ENCODE data around the gene TGM2. TPM values are rescaled to one million over a fixed set of nuclear protein-coding genes. Genes with fewer than 3 reads are reported as not detected.
A peak's percentile ranks its signal among the peaks of the same experiment; 100 is the strongest.

TGM2 gene
- total and polyA plus RNA-seq, 9 of the 15 experiments (the other 6 are each of a cell fraction or from before 2014, with no cell fraction given) = 5.5 to 78.5 (median 37.6) TPM

DNA sequence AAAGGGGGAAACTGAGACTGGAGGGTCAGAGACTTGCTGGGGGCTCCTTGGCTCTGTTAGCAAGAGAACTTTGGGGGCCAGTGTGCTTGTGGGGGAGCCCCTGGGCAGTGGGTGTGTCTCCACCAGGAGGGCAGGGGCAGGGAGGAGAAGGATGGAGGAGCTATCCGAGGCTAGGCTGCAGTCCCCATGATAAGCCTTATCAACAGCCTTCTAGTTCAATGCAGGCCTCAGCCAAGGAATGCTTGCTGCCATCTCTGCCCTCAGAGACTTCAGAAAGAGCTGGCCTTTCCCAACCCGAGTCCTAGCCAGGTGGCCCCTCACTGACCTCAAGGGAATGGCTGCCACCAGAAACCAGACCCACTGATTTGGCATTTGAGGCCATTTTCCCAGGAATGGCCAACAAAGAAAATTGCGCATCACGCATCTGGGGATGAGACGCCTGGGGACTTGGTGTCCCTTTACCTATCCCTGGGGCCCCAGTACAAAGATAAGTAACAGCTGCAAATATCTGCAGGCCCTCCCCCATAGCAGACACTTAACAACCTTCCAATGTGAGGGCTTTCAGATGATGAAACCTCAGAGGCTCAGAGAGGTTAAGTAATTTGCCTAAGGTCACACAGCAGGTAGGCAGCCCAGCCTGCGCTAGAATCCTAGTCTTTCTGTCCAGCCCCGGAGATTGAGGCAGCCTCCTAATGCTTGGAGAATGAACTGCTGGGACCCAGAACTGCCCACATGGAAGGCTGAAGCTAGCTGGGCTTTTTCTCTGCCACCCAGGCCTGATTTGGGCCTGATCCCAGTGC lies 4.9 kb downstream of the TGM2 start (continued):
- TF ChIP-seq, protein P1, sequence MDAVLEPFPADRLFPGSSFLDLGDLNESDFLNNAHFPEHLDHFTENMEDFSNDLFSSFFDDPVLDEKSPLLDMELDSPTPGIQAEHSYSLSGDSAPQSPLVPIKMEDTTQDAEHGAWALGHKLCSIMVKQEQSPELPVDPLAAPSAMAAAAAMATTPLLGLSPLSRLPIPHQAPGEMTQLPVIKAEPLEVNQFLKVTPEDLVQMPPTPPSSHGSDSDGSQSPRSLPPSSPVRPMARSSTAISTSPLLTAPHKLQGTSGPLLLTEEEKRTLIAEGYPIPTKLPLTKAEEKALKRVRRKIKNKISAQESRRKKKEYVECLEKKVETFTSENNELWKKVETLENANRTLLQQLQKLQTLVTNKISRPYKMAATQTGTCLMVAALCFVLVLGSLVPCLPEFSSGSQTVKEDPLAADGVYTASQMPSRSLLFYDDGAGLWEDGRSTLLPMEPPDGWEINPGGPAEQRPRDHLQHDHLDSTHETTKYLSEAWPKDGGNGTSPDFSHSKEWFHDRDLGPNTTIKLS (IDR thresholded peaks at IDR 0.05; ENCODE audit: borderline replicate concordance, low read depth) = 0 out of 2 replicates have a peak, but pooled peaks have one; percentile 30
- TF ChIP-seq DDX20 (tag; IDR thresholded peaks at IDR 0.05; ENCODE audit: low read depth) (no peak), POLR3A (IDR thresholded peaks at IDR 0.05; ENCODE audit: borderline replicate concordance, extremely low read depth, insufficient read depth, insufficient read length) (no peak), ETV6 (IDR thresholded peaks at IDR 0.05; ENCODE audit: borderline replicate concordance in 1 of 2, low read depth in 2 of 2, low read length in 1 of 2) (no peak), ETV6 (CRISPR knock-in tag; IDR thresholded peaks at IDR 0.05; ENCODE audit: borderline replicate concordance) (no peak), ZBTB7A (IDR thresholded peaks at IDR 0.05; ENCODE audit: borderline replicate concordance, control insufficient read depth, low read depth, low read length) (peak; percentile 54; the same call in 1 of the 2 replicates), RBM25 (IDR thresholded peaks at IDR 0.05; ENCODE audit: low read depth, low read length, severe bottlenecking) (peak; percentile 99), PYGO2 (tag; IDR thresholded peaks at IDR 0.05) (no peak), HMG20A (CRISPR knock-in tag; conservative IDR thresholded peaks at IDR 0.05) (no peak), ZNF41 (CRISPR knock-in tag; conservative IDR thresholded peaks at IDR 0.05) (no peak), MBD2 (IDR thresholded peaks at IDR 0.05; ENCODE audit: borderline replicate concordance, low read depth) (no peak), CAMTA2 (CRISPR knock-in tag; conservative IDR thresholded peaks at IDR 0.05) (no peak), NEUROD1 (IDR thresholded peaks at IDR 0.05; ENCODE audit: borderline replicate concordance, low read depth, low read length, partially characterized antibody) (peak; percentile 11), TEAD4 (IDR thresholded peaks at IDR 0.05; ENCODE audit: low read length) (peak; percentile 91), TEAD4 (CRISPR knock-in tag; IDR thresholded peaks at IDR 0.05; ENCODE audit: borderline replicate concordance) (no peak), POLR2AphosphoS2 (IDR thresholded peaks at IDR 0.05; ENCODE audit: low read length) (no peak), PURB (CRISPR knock-in tag; IDR thresholded peaks at IDR 0.05; ENCODE audit: low read depth) (no peak), NR2F6 (CRISPR knock-in tag; IDR thresholded peaks at IDR 0.05) (no peak), HNRNPL (IDR thresholded peaks at IDR 0.05; ENCODE audit: low read depth, low read length) (no peak), MCM7 (IDR thresholded peaks at IDR 0.05) (no peak), ARID2 (IDR thresholded peaks at IDR 0.05) (no peak)
- TF ChIP-seq, protein P2, sequence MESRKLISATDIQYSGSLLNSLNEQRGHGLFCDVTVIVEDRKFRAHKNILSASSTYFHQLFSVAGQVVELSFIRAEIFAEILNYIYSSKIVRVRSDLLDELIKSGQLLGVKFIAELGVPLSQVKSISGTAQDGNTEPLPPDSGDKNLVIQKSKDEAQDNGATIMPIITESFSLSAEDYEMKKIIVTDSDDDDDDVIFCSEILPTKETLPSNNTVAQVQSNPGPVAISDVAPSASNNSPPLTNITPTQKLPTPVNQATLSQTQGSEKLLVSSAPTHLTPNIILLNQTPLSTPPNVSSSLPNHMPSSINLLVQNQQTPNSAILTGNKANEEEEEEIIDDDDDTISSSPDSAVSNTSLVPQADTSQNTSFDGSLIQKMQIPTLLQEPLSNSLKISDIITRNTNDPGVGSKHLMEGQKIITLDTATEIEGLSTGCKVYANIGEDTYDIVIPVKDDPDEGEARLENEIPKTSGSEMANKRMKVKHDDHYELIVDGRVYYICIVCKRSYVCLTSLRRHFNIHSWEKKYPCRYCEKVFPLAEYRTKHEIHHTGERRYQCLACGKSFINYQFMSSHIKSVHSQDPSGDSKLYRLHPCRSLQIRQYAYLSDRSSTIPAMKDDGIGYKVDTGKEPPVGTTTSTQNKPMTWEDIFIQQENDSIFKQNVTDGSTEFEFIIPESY (CRISPR knock-in tag; IDR thresholded peaks at IDR 0.05) = no peak
- TF ChIP-seq, protein P3, sequence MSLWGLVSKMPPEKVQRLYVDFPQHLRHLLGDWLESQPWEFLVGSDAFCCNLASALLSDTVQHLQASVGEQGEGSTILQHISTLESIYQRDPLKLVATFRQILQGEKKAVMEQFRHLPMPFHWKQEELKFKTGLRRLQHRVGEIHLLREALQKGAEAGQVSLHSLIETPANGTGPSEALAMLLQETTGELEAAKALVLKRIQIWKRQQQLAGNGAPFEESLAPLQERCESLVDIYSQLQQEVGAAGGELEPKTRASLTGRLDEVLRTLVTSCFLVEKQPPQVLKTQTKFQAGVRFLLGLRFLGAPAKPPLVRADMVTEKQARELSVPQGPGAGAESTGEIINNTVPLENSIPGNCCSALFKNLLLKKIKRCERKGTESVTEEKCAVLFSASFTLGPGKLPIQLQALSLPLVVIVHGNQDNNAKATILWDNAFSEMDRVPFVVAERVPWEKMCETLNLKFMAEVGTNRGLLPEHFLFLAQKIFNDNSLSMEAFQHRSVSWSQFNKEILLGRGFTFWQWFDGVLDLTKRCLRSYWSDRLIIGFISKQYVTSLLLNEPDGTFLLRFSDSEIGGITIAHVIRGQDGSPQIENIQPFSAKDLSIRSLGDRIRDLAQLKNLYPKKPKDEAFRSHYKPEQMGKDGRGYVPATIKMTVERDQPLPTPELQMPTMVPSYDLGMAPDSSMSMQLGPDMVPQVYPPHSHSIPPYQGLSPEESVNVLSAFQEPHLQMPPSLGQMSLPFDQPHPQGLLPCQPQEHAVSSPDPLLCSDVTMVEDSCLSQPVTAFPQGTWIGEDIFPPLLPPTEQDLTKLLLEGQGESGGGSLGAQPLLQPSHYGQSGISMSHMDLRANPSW (CRISPR knock-in tag; IDR thresholded peaks at IDR 0.05) = no peak
